ENCODE data around the gene DCDC2C.

The DCDC2C gene

GRCh38 chr2:3672861-3673678, 30.3 kb upstream of the DCDC2C start:
- in situ Hi-C loops (cut with HindIII; ENCODE audit: low sequenced_read_pairs) = no loop called here

GRCh38 chr2:3674066-3674845, 29.1 kb upstream of the DCDC2C start:
- in situ Hi-C loops (cut with HindIII; ENCODE audit: low sequenced_read_pairs) = no loop called here

- in situ Hi-C loops (cut with HindIII; ENCODE audit: low sequenced_read_pairs) = no loop called here
Measured at GRCh38 chr2:3675687-3676086, 27.7 kb upstream of the DCDC2C start.

- in situ Hi-C loops (cut with HindIII; ENCODE audit: low sequenced_read_pairs) = no loop called here
Measured at GRCh38 chr2:3677436-3677835, 25.9 kb upstream of the DCDC2C start.

GRCh38 chr2:3678212-3678611, 25.2 kb upstream of the DCDC2C start:
- in situ Hi-C loops (cut with HindIII; ENCODE audit: low sequenced_read_pairs) = no loop called here

- in situ Hi-C loops (cut with HindIII; ENCODE audit: low sequenced_read_pairs) = no loop called here
Measured at GRCh38 chr2:3679180-3679579, 24.2 kb upstream of the DCDC2C start.

- in situ Hi-C loops (cut with HindIII; ENCODE audit: low sequenced_read_pairs) = no loop called here
Measured at GRCh38 chr2:3679616-3680393, 23.6 kb upstream of the DCDC2C start.

GRCh38 chr2:3680548-3681345, 22.6 kb upstream of the DCDC2C start:
- in situ Hi-C loops (cut with HindIII; ENCODE audit: low sequenced_read_pairs) = no loop called here

GRCh38 chr2:3681625-3682024, 21.8 kb upstream of the DCDC2C start:
- in situ Hi-C loops (cut with HindIII; ENCODE audit: low sequenced_read_pairs) = no loop called here

GRCh38 chr2:3682811-3683210, 20.6 kb upstream of the DCDC2C start:
- in situ Hi-C loops (cut with HindIII; ENCODE audit: low sequenced_read_pairs) = no loop called here

- in situ Hi-C loops (cut with HindIII; ENCODE audit: low sequenced_read_pairs) = no loop called here
Measured at GRCh38 chr2:3683748-3684454, 19.5 kb upstream of the DCDC2C start.

- in situ Hi-C loops (cut with HindIII; ENCODE audit: low sequenced_read_pairs) = no loop called here
Measured at GRCh38 chr2:3689998-3690748, 13.2 kb upstream of the DCDC2C start.

GRCh38 chr2:3692375-3692774, 11.0 kb upstream of the DCDC2C start:
- in situ Hi-C loops (cut with HindIII; ENCODE audit: low sequenced_read_pairs) = no loop called here

GRCh38 chr2:3696545-3696944, 6.8 kb upstream of the DCDC2C start:
- in situ Hi-C loops (cut with HindIII; ENCODE audit: low sequenced_read_pairs) = no loop called here

- in situ Hi-C loops (cut with HindIII; ENCODE audit: low sequenced_read_pairs) = no loop called here
Measured at GRCh38 chr2:3701071-3701470, 2.3 kb upstream of the DCDC2C start.

GRCh38 chr2:3703757-3704355, 481 bp downstream of the DCDC2C start:
- in situ Hi-C loops (cut with HindIII; ENCODE audit: low sequenced_read_pairs) = no loop called here

GRCh38 chr2:3704692-3705091, 1.3 kb downstream of the DCDC2C start:
- in situ Hi-C loops (cut with HindIII; ENCODE audit: low sequenced_read_pairs) = no loop called here

GRCh38 chr2:3705782-3706181, 2.4 kb downstream of the DCDC2C start:
- in situ Hi-C loops (cut with HindIII; ENCODE audit: low sequenced_read_pairs) = no loop called here

- in situ Hi-C loops (cut with HindIII; ENCODE audit: low sequenced_read_pairs) = no loop called here
Measured at GRCh38 chr2:3706892-3707291, 3.5 kb downstream of the DCDC2C start.

All from DLD1 (cell line).